Small intestine (tissue), 7 donors: ENCODE measurements around the gene ART5. TPM values are rescaled to one million over a fixed set of nuclear protein-coding genes. Genes with fewer than 3 reads are reported as not detected.

Experiments used
- DNase-seq, 2 donors: peaks; one replicate each; pipeline versions ENCODE4 v3.0.0 to v3.0.0-alpha.2; 2013
- FAIRE-seq: peaks from 2 replicates; lab custom pipeline; 2012; peaks lifted over from hg19 to GRCh38; lab: Jason Lieb, UNC
- H3K27ac ChIP-seq, 3 donors: one replicate each; pipeline ENCODE4 v1.5.1; 2013; ENCODE audit warnings: low read length in 2 of 3, mild to moderate bottlenecking in 2 of 3, control low read depth in 1 of 3, inconsistent platforms in 1 of 3, low read depth in 1 of 3, moderate library complexity in 1 of 3
- H3K27me3 ChIP-seq, 3 donors: one replicate each; pipeline ENCODE4 v1.6.1; 2013; ENCODE audit warnings: low read length in 3 of 3, inconsistent platforms in 1 of 3; ENCODE audit not compliant: control insufficient read depth in 3 of 3, insufficient read depth in 3 of 3
- H3K36me3 ChIP-seq, 3 donors: one replicate each; pipeline ENCODE4 v1.6.1; 2013; ENCODE audit warnings: low read length in 3 of 3, inconsistent platforms in 1 of 3, low read depth in 1 of 3, mild to moderate bottlenecking in 1 of 3, moderate library complexity in 1 of 3; ENCODE audit not compliant: control insufficient read depth in 3 of 3, insufficient read depth in 2 of 3
- H3K4me1 ChIP-seq, 3 donors: one replicate each; pipeline ENCODE4 v1.6.1; 2013; ENCODE audit warnings: low read length in 2 of 3, inconsistent platforms in 1 of 3, low read depth in 1 of 3, mild to moderate bottlenecking in 1 of 3, moderate library complexity in 1 of 3; ENCODE audit not compliant: control insufficient read depth in 3 of 3, insufficient read depth in 2 of 3
- H3K4me3 ChIP-seq, 3 donors: one replicate each; pipeline ENCODE4 v1.5.1; 2013; ENCODE audit warnings: low read length in 3 of 3, control low read depth in 1 of 3, inconsistent platforms in 1 of 3, low read depth in 1 of 3, mild to moderate bottlenecking in 1 of 3, moderate library complexity in 1 of 3
- H3K9me3 ChIP-seq, 2 donors: one replicate each; pipeline ENCODE4 v1.6.1; 2013; ENCODE audit warnings: low read depth in 1 of 2, low read length in 1 of 2; ENCODE audit not compliant: control insufficient read depth in 2 of 2, insufficient read depth in 1 of 2
- WGBS, 3 donors: extraction: QIAGEN DNeasy Blood & Tissue Kit; methylation state at CpG; one replicate each; pipeline ENCODE4 v1.1.7; 2013; 5-methylcytosine and 5-hydroxymethylcytosine counted together
- polyA plus RNA-seq, 4 donors: library from polyadenylated mRNA; stranded (reverse) in 3 of 4; unstranded in 1 of 4; fragments of 200-250 nt in 3 of 4; fragments of 120-200 nt in 1 of 4; gene quantifications; one replicate each; pipeline versions ENCODE4 v1.2.1 to v1.2.3, GENCODE V29; 2013
- donor health status: healthy with polysubstance abuse.
- donor health status: control.
- donor health status: control.
- donor health status: Bipolar disorder and iron deficiency.
- donor health status: healthy.

Gene ART5
- polyA plus RNA-seq, 4 donors = 0.09 to 0.25 TPM; not detected in 2

GRCh38 chr11:3638513-3638912 lies 3.3 kb downstream of the ART5 start:
- no peak for DNase-seq

GRCh38 chr11:3637201-3637600 lies 4.6 kb downstream of the ART5 start:
- Histone ChIP-seq H3K9me3 (no peaks in the 10 kb centered on the region), H3K4me3 (no peak overlapping the region), H3K4me1 (no peaks in the 10 kb centered on the region), H3K27me3 (no peaks in the 10 kb centered on the region), H3K27ac (no peak overlapping the region), H3K36me3 (no peaks in the 10 kb centered on the region)
- DNase-seq (no peak), FAIRE-seq (no peak)
- WGBS, 3 donors = 74 to 80% (median 77%) methylated on average over 13 of the region's 13 CpGs

More at GRCh38 chr11:3638513-3638912, 3.3 kb downstream of the ART5 start:
- no peak overlapping the region for H3K4me3 ChIP-seq
- H3K4me1 ChIP-seq = peaks cover 0 to 11% (median 2%) of the 10 kb centered on the region in 3 donors
- H3K9me3 ChIP-seq = no peaks in the 10 kb centered on the region
- WGBS, 3 donors = 68 to 74% (median 74%) methylated on average over 5 of the region's 5 CpGs
- FAIRE-seq = no peak
- no peak overlapping the region for H3K27ac ChIP-seq
- H3K36me3 ChIP-seq = no peaks in the 10 kb centered on the region
- peaks cover 0 to 6% (median 0%) of the 10 kb centered on the region in 3 donors for H3K27me3 ChIP-seq

GRCh38 chr11:3635641-3636375 lies 6.0 kb downstream of the ART5 start:
- 89 to 93% (median 92%) methylated on average over 15 of the region's 15 CpGs for WGBS, 3 donors
- H3K4me1 ChIP-seq = no peaks in the 10 kb centered on the region
- H3K4me3 ChIP-seq = no peak overlapping the region
- no peak for FAIRE-seq
- H3K9me3 ChIP-seq = no peaks in the 10 kb centered on the region
- no peaks in the 10 kb centered on the region for H3K27me3 ChIP-seq
- no peak for DNase-seq
- no peaks in the 10 kb centered on the region for H3K36me3 ChIP-seq
- H3K27ac ChIP-seq = no peak overlapping the region

- Histone ChIP-seq H3K27ac (no peak overlapping the region), H3K27me3 (no peaks in the 10 kb centered on the region), H3K4me3 (no peak overlapping the region), H3K4me1 (no peaks in the 10 kb centered on the region), H3K36me3 (no peaks in the 10 kb centered on the region), H3K9me3 (no peaks in the 10 kb centered on the region)
- 84 to 92% (median 90%) methylated on average over 5 of the region's 5 CpGs for WGBS, 3 donors
- DNase-seq = no peak
- no peak for FAIRE-seq
Measured at GRCh38 chr11:3632070-3632660, 9.6 kb downstream of the ART5 start.

- no peaks in the 10 kb centered on the region for H3K36me3 ChIP-seq
- no peaks in the 10 kb centered on the region for H3K27me3 ChIP-seq
- DNase-seq = no peak
- FAIRE-seq = no peak
- no peaks in the 10 kb centered on the region for H3K9me3 ChIP-seq
- no peak overlapping the region for H3K4me3 ChIP-seq
- WGBS, 3 donors = 87 to 92% (median 89%) methylated on average over 4 of the region's 4 CpGs
- no peak overlapping the region for H3K27ac ChIP-seq
- peaks cover 0 to 3% (median 0%) of the 10 kb centered on the region in 3 donors for H3K4me1 ChIP-seq
Measured at GRCh38 chr11:3631331-3631730, 10.5 kb downstream of the ART5 start.

- WGBS, 3 donors = 15 to 71% (median 53%) methylated on average over 1 of the region's 1 CpG
- DNase-seq = peak in 1 of 2 donors; percentile 23
- no peak for FAIRE-seq
- H3K27ac ChIP-seq = no peak overlapping the region
- no peaks in the 10 kb centered on the region for H3K36me3 ChIP-seq
- H3K4me3 ChIP-seq = no peak overlapping the region
- no peaks in the 10 kb centered on the region for H3K9me3 ChIP-seq
- H3K27me3 ChIP-seq = no peaks in the 10 kb centered on the region
- H3K4me1 ChIP-seq = peaks cover 0 to 3% (median 0%) of the 10 kb centered on the region in 3 donors
Measured at GRCh38 chr11:3627291-3627690, 14.5 kb downstream of the ART5 start.

- DNase-seq = no peak
- Histone ChIP-seq H3K4me3 (no peak overlapping the region), H3K27me3 (no peaks in the 10 kb centered on the region), H3K4me1 (peaks cover 0 to 3% (median 0%) of the 10 kb centered on the region in 3 donors), H3K36me3 (no peaks in the 10 kb centered on the region), H3K9me3 (no peaks in the 10 kb centered on the region), H3K27ac (no peak overlapping the region)
- WGBS, 3 donors = 69 to 86% (median 76%) methylated on average over 23 of the region's 23 CpGs
- FAIRE-seq = no peak
Measured at GRCh38 chr11:3626250-3626960, 15.4 kb downstream of the ART5 start.

- no peaks in the 10 kb centered on the region for H3K27me3 ChIP-seq
- H3K36me3 ChIP-seq = no peaks in the 10 kb centered on the region
- H3K4me1 ChIP-seq = peaks cover 0 to 3% (median 0%) of the 10 kb centered on the region in 3 donors
- DNase-seq (no peak), FAIRE-seq (no peak)
- H3K9me3 ChIP-seq = no peaks in the 10 kb centered on the region
- H3K27ac ChIP-seq = no peak overlapping the region
- 66 to 72% (median 68%) methylated on average over 8 of the region's 8 CpGs for WGBS, 3 donors
- H3K4me3 ChIP-seq = no peak overlapping the region
Measured at GRCh38 chr11:3623767-3624458, 17.9 kb downstream of the ART5 start.
